WERI-Rb-1 (cell line): ENCODE results near the gene NDST4.

Source experiments
- DNase-seq: peaks from one replicate; pipeline ENCODE4 v3.0.0-alpha.2; 2020
- H3K27ac ChIP-seq: fragments of 250-450 bp; sonication (Bioruptor Pico); 2 replicates; pipeline ENCODE4 v1.5.1; 2020; ENCODE audit warnings: mild to moderate bottlenecking, moderate library complexity
- H3K27me3 ChIP-seq: fragments of 250-450 bp; sonication (Bioruptor Pico); 2 replicates; pipeline ENCODE4 v1.5.1; 2021; ENCODE audit warnings: mild to moderate bottlenecking, low read depth, moderate library complexity; ENCODE audit not compliant: insufficient read depth, severe bottlenecking
- H3K36me3 ChIP-seq: fragments of 250-450 bp; sonication (Bioruptor Pico); 2 replicates; pipeline ENCODE4 v1.5.1; 2020; ENCODE audit warnings: mild to moderate bottlenecking, moderate library complexity
- H3K4me3 ChIP-seq: 2 replicates; pipeline ENCODE4 v1.5.1; 2011; ENCODE audit warnings: low read depth, mild to moderate bottlenecking, control low read depth, low read length
- H3K9me3 ChIP-seq: fragments of 250-450 bp; sonication (Bioruptor Pico); 2 replicates; pipeline ENCODE4 v1.5.1; 2021; ENCODE audit warnings: mild to moderate bottlenecking, moderate library complexity; ENCODE audit not compliant: severe bottlenecking
- TF ChIP-seq, protein P1 (sequence below): IDR thresholded peaks from 2 replicates; pipeline ENCODE4 v1.5.1; 2011; ENCODE audit warnings: low read depth, mild to moderate bottlenecking, control low read depth, inconsistent platforms, low read length

NDST4 gene

GRCh38 chr4:115101675-115102074 is 11.7 kb downstream of the NDST4 start:
- no peak overlapping the region for H3K4me3 ChIP-seq
- TF ChIP-seq, protein P1, sequence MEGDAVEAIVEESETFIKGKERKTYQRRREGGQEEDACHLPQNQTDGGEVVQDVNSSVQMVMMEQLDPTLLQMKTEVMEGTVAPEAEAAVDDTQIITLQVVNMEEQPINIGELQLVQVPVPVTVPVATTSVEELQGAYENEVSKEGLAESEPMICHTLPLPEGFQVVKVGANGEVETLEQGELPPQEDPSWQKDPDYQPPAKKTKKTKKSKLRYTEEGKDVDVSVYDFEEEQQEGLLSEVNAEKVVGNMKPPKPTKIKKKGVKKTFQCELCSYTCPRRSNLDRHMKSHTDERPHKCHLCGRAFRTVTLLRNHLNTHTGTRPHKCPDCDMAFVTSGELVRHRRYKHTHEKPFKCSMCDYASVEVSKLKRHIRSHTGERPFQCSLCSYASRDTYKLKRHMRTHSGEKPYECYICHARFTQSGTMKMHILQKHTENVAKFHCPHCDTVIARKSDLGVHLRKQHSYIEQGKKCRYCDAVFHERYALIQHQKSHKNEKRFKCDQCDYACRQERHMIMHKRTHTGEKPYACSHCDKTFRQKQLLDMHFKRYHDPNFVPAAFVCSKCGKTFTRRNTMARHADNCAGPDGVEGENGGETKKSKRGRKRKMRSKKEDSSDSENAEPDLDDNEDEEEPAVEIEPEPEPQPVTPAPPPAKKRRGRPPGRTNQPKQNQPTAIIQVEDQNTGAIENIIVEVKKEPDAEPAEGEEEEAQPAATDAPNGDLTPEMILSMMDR, result no peak

GRCh38 chr4:115090483-115091075 is 22.8 kb downstream of the NDST4 start:
- Histone ChIP-seq H3K27me3 (no peaks in the 10 kb centered on the region), H3K4me3 (no peak overlapping the region), H3K27ac (no peak overlapping the region), H3K9me3 (no peaks in the 10 kb centered on the region), H3K36me3 (no peaks in the 10 kb centered on the region)
- TF ChIP-seq, protein P1, result peak; percentile 25; the same call in 1 of the 2 replicates
- no peak for DNase-seq

More at GRCh38 chr4:115101675-115102074, 11.7 kb downstream of the NDST4 start:
- no peaks in the 10 kb centered on the region for H3K36me3 ChIP-seq
- no peaks in the 10 kb centered on the region for H3K27me3 ChIP-seq
- DNase-seq, result no peak
- no peaks in the 10 kb centered on the region for H3K9me3 ChIP-seq
- no peak overlapping the region for H3K27ac ChIP-seq

DNA sequence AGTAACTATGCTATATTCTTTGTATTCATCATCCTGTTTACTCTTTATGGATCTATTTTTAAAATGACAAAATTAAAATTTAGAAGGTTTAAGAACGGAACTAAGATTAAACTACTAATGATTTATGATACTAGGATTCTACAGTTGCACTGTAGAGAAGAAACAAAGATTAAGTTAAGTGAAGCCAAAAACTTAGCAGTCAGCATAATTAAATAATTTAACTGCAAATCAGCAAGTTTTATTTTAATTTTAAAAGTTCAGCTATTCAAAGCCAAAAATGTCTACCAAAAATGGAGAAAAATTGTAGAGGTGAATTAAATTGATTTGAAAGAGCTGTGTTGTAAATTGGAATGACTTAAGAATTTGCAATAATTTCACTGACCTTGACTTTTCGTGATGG is 30.8 kb downstream of the NDST4 start:
- Histone ChIP-seq H3K36me3 (no peaks in the 10 kb centered on the region), H3K27me3 (no peaks in the 10 kb centered on the region), H3K9me3 (no peaks in the 10 kb centered on the region), H3K4me3 (no peak overlapping the region), H3K27ac (no peak overlapping the region)
- no peak for DNase-seq
- TF ChIP-seq, protein P1, result no peak

DNA sequence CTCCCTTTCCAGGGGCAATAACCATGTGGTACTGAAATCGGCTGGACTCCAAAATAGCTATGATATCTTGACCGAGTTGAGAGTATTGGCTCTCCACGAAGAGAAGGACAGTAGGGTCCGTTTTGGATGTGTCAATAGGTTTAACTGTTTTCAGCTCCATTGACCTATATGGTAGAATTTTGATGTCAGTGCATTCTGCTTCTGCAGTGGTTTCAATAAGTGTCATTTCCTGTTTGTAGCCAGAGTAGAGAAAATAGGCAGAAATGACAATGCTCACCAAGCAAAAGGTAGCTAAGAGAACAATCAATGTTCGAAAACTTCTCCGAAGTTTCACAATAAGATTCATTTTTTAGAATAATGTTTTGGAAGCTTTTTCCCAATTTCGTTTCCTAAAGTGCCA is 36.7 kb downstream of the NDST4 start:
- H3K27ac ChIP-seq, result no peak overlapping the region
- no peaks in the 10 kb centered on the region for H3K9me3 ChIP-seq
- no peak for DNase-seq
- H3K36me3 ChIP-seq, result no peaks in the 10 kb centered on the region
- no peaks in the 10 kb centered on the region for H3K27me3 ChIP-seq
- TF ChIP-seq, protein P1, result no peak
- H3K4me3 ChIP-seq, result no peak overlapping the region

DNA sequence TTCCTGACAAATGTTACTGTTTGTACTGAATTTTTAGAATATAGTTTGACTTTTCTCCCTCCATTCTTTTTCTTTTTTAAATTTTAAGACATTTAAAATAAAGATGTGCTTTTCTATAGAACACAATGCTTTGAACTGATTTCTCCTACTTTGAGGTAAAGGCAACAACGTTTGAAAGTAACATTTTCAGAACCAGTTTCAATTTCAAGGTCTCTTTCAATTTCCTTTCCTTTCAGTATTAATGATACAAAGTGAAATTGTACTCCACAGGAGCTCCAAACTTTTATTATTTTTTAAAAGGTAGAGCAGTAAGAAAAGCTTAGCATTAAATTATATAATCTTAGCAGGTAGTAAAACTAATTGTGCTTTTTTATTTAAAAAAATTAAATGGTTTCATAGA is 54.9 kb downstream of the NDST4 start:
- no peaks in the 10 kb centered on the region for H3K36me3 ChIP-seq
- H3K9me3 ChIP-seq, result no peaks in the 10 kb centered on the region
- H3K27me3 ChIP-seq, result no peaks in the 10 kb centered on the region
- DNase-seq, result no peak
- no peak overlapping the region for H3K27ac ChIP-seq
- TF ChIP-seq, protein P1, result no peak
- no peak overlapping the region for H3K4me3 ChIP-seq

GRCh38 chr4:115054836-115055235 is 58.6 kb downstream of the NDST4 start:
- DNase-seq, result peak; percentile 79
- Histone ChIP-seq H3K27me3 (no peaks in the 10 kb centered on the region), H3K9me3 (no peaks in the 10 kb centered on the region), H3K4me3 (no peak overlapping the region), H3K36me3 (no peaks in the 10 kb centered on the region), H3K27ac (no peak overlapping the region)
- TF ChIP-seq, protein P1, result peak; percentile 72
